Stimulated activated CD8-positive, alpha-beta memory T cell treated with anti-CD3 and anti-CD28 coated beads, Interleukin-4, amount 100 ng/mL, for 4 hours (primary cell): ENCODE results near the gene IDH2.
"Not testable (repeated sequence)": the region's sequence is repeated elsewhere in the genome, so short reads cannot be mapped to it uniquely, and the experiment has no call there.

Experiments used
- DNase-seq, 2 donors: peaks; one replicate each; pipeline ENCODE4 v3.0.0-alpha.2; 2020; ENCODE audit warnings: low read depth in 2 of 2, low spot score in 1 of 2

The IDH2 gene

DNA sequence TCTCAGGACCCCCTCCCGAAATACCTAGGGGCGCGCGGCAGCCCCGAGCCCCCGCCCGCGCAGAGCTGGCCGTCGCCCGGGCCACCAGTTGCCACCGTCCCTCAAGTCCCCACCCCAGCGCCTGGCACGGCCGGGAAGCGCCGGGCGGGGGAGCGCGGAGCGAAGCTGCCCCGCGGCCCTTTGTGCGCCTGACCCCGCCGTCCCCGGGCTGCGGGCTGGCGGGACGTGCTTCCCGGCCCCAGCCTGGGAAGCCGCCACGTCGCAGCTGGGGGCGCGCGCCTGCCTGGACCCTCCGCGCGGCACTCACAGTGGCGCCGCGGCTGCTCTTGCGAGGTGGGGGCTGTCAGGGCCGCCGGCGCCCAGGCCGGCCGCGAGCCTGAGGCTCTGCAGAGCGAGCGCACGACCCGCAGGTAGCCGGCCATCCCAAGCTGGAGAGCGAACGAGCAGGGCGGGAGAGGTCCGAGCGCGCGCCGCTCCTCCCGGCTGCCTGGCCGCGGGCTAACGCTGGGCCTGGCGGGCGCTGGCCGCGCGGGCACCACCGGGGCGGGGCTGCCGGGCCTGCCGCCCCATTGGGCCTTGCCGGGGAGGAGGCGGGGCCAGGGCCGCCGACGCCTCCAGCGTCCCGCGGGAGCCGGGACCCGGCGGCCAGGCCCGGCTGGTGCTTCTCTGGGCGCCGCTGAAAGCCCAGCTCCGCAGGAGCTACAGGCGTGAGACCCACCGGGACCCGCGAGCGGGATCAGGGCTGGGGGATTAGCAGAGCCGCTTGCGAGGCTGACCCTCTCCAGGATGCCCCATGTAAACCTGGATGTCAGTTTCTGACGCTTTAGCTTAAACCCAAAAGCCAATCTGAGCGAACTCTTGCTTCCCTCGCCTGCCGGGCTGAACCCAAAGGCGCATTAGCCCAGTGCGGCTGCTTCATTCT, at the start of gene IDH2:
TSS of gene IDH2 (minus strand) at position 500 of the 922 bp plus-strand sequence. CDS start at position 422, 78 bp downstream.
- DNase-seq: peak in 1 of 2 donors; percentile 43

DNA sequence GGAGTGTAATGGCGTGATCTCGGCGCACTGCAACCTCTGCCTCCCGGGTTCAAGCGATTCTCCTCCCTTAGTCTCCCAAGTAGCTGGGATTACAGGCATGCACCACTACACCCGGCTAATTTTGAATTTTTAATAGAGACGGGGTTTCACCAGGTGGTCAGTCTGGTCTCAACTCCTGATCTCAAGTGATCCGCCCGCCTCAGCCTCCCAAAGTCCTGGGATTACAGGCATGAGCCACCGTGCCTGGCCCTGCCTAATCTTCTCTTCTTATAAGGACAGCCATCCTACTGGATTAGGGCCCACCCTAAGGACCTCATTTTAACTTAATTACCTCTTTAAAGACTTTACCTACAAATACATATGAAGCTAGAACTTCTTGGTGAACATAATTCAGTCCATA, 48.3 kb upstream of the IDH2 start:
- DNase-seq: not testable (repeated sequence)

DNA sequence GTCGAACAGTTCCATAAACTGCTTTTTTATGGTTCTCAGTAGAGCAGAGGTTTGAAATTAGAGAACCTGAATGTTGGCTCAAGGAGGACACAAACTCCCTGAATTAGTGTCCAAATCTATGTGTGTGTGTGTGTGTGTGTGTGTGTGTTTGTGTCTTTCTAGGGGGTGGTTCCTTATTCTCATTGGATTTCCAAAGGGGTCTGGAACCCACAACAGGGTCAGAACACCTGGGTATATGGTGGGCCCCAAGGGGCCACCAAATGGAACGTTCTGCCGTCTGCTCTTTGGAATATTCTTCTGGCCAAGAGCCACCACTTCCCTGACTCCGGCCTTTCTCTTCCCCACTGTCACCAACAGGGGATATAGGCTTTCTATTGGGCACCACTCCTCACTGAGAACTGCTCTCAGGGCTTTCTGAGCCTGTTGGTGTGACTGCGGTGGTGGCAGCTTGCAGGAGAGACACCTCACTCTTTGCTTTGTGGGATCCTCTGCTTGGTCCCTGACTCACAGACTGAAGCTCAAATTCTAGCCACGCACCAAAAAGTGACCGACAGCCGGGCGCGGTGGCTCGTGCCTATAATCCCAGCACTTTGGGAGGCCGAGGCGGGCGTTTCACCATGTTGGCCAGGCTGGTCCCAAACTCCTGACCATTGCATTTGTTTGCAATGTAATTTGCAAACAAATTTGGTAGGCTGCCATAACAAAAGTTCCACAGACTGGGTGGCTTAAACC, 47.5 kb upstream of the IDH2 start:
- DNase-seq: no peak

DNA sequence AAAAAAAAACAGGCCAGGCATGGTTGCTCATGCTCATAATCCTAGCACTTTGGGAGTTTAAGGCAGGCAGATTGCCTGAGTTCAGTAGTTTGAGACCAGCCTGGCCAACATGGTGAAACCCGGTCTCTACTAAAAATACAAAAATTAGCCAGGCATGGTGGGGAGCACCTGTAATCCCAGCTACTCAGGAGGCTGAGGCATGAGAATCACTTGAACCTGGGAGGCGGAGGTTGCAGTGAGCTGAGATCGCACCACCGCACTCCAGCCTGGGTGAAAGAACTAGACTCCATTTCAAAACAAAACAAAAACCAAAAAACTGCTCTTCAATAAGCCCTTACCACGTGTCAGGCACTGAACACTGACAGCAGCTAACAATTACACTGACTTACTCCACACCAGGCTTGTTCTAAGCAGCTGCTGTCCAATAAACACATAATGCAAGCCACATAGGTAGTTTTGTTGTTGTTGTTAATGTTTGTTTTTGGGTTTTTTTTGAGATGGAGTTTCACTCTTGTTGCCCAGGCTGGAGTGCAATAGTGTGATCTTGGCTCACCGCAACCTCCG, 44.0 kb upstream of the IDH2 start:
- not testable (repeated sequence) for DNase-seq

DNA sequence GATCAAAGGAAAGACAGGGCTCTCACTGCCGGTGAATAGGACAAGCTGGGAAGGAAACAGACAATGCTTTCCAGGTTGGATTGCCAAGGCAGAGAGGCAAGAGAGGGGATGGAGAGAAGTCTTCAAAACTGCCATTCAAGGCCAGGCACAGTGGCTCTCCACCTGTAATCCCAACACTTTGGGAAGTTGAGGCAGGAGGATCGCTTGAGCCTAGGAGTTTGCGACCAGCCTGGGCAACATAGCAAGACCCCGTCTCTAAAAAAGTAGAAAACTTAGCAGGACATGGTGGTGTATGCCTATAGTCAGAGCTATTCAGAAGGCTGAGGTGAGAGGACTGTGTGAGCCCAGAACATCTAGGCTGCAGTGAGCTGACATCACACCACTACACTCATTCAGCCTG, 43.5 kb upstream of the IDH2 start:
- DNase-seq: no peak

DNA sequence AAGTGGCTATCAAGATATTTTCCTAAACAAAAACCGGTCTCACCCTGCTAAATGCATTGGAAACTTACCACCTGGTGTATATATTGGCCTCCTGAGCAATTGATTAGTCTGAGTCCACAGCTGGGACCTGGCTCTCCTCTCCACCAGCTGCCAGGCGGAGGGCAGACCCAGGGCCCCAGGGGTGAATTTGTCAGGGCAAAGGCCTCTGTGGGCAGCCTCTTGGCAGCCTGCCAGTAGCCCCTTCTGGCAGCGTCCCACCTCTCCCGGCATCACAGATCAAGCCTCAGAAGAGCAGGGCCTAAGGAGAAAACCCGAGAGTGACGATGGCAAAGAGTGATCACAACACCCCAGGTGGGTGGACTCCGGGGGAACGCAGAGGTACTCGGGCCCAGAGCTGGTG, 43.0 kb upstream of the IDH2 start:
- no peak for DNase-seq

DNA sequence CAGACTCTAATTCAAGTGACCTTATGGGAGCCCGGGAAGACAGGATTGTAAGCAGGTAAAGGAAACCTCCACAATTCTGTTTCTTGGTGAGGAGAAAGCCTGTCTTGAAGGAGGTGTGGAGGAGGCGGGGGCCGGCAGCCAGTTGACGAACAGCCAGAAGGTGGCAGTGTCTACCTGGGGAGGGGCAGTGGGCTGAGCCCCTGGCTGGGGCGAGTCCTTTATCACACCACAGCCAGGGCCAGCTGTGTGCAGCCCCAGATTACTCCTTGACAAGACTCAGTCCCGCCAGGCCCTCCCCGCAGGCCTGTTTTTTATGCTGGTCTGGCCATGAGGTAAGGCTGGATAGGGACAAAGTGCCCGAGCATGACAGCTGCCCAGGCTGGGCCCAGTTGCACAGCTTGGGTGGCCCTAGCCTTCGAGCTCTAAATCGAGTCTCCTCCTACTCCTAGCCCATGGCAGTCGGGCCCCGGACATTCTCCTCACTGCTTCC, 40.9 kb upstream of the IDH2 start:
- no peak for DNase-seq

DNA sequence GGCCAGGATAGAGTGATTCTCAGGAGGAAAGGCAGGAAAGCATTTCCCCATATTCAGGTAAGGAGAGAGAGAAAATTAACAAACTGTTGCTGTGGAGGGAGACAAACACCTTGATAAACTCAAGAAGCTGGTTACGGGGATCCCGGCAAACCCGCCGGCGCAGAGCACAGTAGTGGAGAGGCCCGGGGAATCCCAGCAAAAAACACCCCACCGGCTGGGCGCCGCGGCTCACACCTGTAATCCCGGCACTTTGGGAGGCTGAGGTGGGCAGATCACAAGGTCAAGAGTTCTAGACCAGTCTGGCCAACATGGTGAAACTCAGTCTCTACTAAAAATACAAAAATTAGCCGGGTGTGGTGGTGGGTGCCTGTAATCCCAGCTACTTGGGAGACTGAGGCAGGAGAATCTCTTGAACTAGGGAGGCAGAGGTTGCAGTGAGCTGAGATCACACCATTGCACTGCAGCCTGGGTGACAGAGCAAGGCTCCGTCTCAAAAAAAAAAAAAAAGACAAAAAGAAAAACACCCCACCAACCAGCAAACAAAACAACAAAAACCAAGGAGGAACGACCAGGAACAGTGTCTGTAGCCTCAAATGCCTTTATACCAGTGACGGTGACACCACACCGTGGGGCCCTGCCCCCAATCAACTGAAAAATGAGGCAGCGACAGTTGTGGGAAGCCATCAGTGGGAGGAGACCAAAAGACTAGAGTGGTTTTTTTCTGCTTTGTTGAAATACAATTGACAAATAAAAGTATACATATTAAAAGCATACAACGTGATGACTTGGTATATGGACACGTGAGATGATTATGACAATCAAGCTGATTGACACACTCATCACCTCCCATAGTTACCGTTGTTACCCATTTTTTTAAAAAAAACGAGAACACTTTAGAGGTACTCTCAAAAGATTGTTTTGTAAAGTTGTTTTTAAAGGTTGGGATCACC, 40.2 kb upstream of the IDH2 start:
- peak; percentile 14 to 22 for DNase-seq

DNA sequence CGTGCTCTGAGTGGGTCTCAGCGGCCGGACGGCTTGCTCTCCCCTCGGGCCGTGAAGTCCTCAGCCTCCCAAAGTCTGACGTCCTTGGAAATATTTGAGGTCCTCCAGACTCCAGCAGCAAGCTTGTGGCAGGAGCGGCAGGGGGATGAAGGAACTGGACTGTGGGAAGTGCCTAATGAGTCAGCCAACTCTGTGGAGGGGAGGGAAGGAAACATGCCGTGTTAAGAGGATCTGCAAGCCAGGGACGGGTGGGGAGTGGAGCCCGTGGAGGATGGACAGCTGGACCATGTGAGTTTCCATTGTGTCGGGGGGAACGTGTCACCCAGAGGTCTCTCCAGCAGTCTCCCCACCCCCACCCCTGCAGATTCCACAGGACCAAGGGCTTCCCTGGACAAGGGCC, 39.4 kb upstream of the IDH2 start:
- DNase-seq: no peak

DNA sequence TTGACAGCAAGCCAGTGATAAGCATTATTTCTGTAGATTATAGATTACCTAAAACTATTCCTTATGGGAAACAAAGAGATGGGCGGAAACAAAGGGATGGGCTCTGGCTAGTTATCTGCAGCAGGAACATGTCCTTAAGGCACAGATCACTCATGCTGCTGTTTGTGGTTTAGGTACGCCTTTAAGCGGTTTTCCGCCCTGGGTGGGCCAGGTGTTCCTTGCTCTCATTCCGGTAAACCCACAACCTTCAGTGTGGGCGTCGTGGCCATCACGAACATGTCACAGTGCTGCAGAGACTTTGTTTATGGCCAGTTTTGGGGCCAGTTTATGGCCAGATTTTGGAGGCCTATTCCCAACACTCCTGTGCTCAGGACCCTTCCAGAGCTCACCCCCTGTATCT, 37.3 kb upstream of the IDH2 start:
- not testable (repeated sequence) for DNase-seq

DNA sequence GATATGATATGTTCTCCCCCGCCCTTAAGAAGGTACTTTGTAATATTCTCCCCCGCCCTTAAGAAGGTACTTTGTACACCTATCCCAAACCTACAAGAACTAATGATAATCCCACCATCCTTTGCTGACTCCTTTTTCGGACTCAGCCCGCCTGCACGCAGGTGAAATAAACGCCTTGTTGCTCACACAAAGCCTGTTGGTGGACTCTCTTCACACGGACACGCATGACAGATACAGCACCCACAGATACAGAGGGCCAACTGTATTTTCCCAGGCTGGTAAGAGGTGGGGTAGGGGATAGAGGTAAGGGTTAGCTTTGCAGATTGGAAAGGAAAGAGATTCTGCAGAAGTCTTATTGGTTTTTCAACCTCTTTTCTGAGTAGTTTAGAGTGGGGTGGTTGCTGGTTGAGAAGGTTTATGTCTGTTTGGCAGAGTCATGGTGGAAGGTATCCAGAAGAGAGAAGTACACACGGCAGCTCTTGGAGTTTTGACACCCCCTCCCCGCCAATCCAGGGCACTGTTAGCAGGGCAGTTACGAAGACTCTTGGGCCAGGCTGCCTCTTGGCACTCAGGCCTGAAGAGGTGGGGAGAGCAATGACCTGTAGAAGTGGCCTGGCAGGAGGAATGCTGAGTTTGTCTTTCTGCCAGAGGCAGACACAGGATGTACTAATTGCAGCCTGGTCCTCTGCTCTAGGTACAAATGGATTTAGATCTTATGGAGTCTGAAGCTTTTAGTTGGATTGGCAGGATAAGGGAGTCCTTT, 36.0 kb upstream of the IDH2 start:
- DNase-seq: no peak

DNA sequence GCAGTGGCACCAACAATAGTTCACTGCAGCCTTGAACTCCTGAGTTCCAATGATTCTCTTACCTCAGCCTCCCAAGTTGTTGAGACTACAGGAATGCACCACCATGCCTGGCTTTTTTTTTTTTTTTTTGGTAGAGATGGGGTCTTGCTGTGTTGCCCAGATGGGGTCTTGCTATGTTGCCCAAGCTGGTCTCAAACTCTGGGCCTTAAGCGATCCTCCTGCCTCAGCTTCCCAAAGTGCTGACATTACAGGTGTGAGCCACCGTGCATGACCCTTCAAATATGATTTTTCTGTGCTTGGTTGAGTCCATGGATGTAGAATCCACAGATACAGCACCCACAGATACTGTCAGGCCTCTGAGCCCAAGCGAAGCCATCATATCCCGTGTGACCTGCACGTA, 30.2 kb upstream of the IDH2 start:
- no peak for DNase-seq

DNA sequence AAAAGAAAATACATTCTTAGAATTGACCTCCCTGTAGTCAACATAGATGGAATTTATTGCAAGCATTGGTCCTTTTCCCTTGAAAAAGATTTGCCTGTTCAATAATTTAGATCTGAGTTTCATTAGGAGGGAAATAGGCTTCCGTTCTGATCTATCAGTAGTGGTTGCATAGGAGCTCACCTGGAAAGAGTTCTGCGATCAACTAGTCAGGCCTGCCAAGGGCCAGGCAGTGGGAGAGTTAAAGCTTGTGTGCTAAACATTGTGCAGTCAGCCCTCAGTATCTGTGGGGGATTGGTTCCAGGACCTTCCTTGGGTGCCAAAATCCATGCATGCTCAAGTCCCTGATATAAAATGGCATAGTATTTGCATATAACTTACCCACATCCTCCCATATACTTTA, 29.6 kb upstream of the IDH2 start:
- no peak for DNase-seq

DNA sequence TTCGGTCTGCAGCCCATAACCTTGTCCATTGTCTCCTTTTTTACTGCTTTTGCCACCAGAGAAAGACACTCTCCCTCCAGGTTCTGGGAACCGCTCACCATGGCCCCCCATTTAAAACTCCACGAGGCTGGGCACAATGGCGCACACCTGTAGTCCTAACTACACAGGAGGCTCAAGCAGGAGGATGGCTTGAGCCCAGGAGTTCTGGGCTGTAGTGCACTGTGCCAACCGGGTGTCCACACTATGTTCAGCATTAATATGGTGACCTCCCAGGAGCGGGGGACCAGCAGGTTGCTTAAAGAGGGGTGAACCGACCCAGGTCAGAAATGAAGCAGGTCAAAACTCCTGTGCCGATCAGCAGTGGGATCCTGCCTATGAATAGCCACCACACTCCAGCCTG, 28.0 kb upstream of the IDH2 start:
- DNase-seq: no peak

DNA sequence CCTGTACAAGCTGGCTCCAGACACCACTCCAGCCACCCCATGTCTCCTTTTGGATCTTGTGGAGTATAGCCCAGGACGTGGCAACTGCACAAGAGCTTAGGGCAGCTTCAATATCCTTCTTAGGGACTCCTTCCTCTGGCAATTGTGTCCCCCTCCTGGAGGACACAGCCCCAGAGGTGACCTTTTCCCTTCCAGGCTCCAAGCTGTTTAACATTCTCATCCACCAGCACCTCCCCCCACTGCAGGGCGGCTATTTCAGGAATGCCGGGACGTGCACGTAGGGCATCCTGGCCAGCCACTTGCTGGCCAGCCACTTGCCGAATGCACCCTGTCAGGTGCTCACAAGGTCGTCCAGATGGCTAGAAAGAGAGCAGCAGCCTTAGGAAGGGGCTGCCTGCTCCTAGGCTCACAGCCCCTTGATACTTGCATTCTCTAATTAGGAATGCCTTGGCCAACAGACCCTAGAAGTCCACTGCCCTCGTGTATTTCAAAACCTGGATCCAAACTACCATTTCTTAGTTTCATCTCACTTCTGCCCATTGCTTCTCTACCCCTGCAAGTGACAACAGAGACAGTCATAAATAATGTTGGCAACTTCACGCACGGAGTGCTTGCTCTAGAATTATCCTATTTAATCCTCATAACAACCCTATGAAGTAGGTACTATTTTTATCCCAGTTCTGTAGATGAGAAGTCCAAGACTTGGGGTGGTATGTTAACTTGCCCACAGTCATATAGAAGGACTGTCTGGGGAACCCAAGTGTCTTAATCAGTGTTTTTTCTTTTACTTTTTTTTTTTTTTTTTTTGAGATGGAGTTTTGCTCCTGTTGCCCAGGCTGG, 24.5 kb upstream of the IDH2 start:
- DNase-seq: no peak

DNA sequence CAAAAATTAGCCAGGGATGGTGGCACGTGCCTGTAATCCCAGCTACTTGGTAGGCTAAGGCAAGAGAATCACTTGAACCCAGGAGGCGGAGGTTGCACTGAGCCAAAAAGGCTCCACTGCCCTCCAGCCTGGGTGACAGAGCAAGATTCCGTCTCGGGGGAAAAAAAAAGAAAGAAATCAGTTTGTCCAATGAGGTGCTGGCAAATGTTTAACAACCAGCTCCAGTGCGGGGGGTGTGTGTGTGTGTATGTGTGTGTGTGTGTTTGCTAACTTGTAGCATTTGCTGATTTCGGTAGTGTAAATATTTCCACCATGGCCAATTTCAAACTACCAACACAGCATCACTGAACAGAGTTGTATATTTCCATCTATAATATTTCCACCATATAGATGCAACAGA, 23.8 kb upstream of the IDH2 start:
- DNase-seq: no peak

DNA sequence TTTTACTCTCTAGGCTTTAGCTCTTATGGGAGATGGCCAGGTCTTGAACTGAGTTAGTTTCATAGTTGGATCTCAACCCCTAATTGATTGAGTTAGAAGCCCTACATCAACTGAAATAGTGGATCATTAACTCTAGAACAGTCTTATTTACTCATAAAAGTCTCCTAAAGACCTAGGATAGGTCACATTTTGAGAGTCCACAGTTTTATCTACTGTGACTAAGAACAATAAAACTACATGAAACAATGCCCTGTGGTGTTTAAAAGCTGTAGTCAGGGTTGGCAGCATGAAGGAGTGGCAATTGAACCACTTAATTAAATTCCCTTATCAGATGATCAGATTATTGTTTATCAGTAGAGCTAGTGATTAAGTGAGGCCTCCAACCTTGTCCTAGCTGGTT, 22.2 kb upstream of the IDH2 start:
- DNase-seq: no peak

DNA sequence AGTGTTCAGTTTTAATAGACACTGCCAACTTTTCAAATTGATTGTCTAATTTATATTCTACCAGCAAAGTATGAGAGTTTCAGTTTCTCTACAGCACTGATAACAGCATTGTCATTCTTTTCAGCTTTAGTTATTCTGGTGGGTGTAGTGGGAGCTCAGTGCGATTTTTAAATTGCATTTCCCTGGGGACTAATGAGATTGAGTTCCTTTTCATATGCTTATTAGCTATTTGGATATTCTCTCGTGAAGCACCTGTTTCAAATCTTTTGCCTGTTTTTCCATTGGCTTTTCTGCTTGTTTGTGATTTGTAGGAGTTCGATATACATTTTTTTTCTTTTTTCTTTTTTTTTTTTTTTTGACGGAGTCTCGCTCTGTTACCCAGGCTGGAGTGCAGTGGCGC, 18.8 kb upstream of the IDH2 start:
- no peak for DNase-seq

DNA sequence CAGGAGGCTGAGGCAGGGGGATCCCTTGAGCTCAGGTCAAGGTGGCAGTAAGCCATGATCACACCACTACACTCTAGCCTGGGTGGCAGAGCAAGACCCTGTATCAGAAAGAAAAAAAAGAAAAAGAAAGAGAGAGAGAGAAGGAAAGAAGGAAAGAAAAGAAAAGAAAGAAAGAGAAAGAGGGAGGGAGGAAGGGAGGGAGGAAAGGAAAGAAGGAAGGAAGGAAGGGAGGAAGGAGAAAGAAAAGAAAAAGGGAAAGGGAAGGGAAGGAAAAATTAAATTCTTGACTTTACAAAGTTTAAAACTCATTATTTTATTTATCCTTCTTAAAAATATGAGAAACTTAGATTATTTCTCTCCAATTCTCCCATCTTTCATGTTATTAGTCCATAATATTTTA, 17.1 kb upstream of the IDH2 start:
- no peak for DNase-seq
